Stimulated activated CD8-positive, alpha-beta memory T cell treated with anti-CD3 and anti-CD28 coated beads, Interleukin-7, amount 100 ng/mL, for 48 hours (primary cell): Measurements from ENCODE around the gene SHC1.
"Not testable (repeated sequence)": the region's sequence is repeated elsewhere in the genome, so short reads cannot be mapped to it uniquely, and the experiment has no call there.

ENCODE experiments used
- DNase-seq, 2 donors: peaks; one replicate each; pipeline ENCODE4 v3.0.0-alpha.2; 2020; ENCODE audit warnings: low read depth in 1 of 2; ENCODE audit errors: extremely low read depth in 1 of 2

The SHC1 gene

GRCh38 chr1:154996966-154997701 is 26.6 kb upstream of the SHC1 start:
- no peak for DNase-seq

DNA sequence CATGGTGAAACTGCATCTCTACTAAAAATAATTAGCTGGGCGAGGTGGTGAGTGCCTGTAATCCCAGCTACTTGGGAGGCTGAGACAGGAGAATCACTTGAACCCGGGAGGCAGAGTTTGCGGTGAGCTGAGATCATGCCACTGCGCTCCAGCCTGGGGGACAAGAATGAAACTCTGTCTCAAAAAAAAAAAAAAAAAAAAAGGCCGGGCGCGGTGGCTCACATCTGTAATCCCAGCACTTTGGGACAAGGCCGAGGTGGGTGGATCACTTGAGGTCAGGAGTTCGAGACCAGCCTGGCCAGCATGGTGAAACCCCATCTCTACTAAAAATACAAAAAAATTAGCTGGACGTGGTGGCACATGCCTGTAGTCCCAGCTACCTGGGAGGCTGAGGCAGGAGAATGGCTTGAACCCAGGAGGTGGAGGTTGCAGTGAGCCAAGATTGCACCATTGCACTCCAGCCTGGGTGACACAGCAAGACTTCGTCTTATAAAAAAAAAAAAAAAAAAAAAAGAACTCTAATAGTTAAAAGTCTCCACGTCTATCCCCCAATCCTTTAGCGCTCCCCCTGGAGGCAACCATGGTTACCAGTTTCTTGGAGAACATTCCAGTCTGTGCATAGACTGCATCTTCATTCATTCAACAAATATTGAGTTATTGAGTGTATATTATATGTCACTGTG is 24.9 kb upstream of the SHC1 start:
- not testable (repeated sequence) for DNase-seq

DNA sequence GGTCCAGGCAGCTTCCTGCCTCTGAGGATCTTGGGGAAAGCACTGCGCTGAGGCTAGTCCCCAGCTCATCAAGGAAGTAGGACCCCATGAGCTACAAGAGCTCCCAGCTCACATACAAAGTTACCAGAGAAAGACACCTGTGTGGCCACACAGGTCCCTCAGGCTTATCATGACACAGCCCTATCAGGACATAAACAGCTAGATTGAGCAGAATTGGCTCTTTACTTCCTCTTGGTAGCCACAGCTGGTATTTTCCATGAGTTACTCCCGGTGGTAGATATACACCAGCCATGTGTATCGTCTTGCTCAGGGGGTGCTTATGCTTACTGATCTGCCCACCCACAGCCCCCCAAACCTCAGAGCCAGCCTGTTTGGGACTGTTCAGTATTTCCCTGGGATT is 24.0 kb upstream of the SHC1 start:
- no peak for DNase-seq

- DNase-seq: no peak
Observed at GRCh38 chr1:154994269-154994587, 23.7 kb upstream of the SHC1 start.

DNA sequence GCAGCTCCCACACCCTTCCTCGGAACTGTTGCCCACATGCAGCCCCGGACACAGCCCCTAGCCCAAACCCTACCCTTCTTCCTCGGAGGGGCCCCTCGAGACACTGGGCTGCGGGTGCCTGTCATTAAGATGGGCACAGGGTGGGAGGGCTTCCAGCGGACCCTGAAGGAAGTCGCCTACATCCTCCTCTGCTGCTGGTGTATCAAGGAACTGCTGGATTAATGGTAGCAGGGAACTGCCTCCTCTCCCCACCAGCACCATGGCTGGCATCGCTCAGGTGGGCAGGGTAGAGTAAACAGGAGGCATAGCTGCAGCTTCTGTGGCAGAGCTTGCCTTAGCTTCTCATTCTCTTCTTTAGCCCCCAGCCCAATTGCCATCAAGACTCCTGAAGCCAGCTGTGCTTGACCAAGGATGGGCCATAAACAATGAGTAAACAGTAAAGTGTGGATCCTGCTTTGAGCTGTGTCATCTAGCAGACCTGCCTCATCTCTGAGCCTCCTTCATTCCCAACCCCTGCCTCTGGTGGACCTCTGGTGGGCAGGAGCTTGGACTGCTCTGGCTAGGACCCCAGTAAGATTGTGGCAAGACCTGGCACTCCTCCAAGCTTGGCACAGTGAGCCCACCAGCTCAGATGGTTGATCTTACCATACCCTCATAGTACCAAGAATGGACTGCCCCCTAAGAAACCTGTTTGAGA is 23.2 kb upstream of the SHC1 start, which contains the start of gene LENEP:
Gene LENEP, plus strand, starts transcription at position 15 of the 697 bp plus-strand sequence. Its CDS starts 22 bp downstream, at position 37.
- no peak for DNase-seq

- no peak for DNase-seq
Observed at GRCh38 chr1:154992721-154993571, 22.4 kb upstream of the SHC1 start.

GRCh38 chr1:154990276-154990675 is 19.7 kb upstream of the SHC1 start:
- no peak for DNase-seq

DNA sequence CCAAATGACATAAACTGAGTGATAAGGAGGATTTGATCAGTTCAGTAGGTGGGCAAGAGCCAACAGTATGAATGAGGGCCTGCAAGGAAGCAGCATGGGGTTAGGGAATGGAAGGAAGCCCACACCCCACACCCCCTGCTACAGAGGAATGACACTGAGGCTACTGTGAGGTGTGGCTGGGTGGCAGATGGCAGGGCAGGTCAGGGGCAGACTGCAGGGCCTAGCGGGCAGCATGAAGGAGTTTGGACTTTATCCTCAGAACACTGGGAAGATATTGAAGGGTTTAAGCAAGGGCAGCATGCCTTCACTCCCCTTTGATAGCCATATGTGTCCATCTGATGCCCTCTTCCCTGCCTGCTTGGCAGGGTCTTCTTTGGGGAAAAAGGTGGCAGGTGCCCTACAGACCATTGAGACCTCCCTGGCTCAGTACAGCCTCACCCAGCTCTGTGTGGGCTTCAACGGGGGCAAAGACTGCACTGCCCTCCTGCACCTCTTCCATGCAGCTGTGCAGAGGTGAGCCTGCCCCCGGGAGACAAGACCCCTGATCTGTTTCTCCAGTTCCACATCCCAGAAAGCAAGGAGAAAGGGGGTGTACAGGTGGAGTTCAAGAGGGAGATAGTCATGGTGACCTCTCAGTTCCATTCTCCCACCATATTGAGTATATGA is 18.8 kb upstream of the SHC1 start:
- no peak for DNase-seq

GRCh38 chr1:154988058-154988954 is 17.8 kb upstream of the SHC1 start:
- no peak for DNase-seq

GRCh38 chr1:154987326-154987725 is 16.8 kb upstream of the SHC1 start:
- DNase-seq: no peak

- DNase-seq: not testable (repeated sequence)
Observed at GRCh38 chr1:154986736-154987135, 16.2 kb upstream of the SHC1 start.

DNA sequence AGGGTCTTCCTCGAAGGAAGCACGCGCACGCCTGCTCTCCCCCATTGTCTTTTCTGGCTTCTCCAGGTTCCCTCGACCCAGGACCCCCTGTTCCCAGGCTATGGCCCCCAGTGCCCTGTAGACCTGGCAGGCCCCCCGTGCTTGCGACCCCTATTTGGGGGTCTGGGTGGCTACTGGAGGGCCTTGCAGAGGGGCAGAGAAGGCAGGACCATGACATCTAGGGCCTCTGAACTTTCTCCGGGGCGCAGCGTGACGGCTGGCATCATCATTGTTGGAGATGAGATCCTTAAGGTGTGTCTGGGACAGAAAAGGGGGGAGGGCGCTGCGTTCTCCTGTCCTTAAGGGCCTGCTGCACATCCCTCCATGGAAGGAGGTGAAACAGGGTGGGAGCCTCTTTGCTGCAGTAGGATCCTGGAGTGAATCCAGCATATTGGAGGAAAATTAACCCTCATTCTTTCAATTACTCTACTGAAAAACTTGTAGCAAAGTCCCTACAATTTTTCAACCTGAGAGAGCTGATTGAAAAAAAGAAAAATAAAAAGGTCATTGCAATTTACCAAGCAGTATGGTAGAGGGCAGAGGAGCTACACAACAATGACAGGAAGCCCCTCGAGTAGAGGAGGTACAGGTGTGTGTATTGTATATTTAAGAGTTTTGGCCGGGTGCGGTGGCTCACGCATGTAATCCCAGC is 13.4 kb upstream of the SHC1 start:
- no peak for DNase-seq

DNA sequence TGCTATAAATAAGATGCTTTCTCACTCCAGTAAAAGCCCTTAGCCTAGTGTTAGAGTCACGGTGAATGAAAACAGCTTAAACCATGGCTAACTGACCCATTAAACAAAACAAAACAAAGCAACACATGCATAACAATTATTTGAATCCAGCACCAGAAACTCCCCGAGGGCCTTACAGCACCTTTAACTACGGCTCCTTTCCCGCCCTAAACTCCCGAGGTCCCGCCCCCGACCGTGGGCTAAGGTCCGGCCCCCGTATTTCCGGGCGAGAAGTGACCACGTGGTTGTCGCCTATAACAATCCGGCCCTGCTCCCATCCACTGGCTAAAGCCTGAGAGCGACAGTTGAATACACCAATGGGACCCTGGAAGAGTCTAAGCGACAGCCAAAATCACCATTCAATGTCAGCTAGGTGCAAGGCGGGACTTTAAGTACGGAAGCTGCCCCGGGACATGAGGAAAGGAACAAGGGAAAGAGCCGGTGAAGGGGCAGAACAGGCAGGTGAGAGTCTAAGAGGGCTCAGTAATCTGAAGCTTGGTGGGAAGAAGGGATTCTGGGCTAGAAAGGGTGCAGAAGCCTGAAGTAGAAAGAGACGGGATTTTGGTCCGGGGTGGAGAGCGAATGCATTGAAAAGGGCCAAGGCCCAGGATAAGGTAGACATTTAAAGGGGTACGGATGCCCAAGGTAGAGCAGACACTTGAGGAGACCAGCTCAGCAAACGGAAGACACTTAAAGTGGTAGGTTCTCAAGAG is 12.5 kb upstream of the SHC1 start, which contains the start of gene FLAD1:
Gene FLAD1, plus strand, starts transcription at position 448 of the 752 bp plus-strand sequence. CDS start 351 bp downstream, outside the sequence.
- peak; percentile 91 to 96 for DNase-seq

DNA sequence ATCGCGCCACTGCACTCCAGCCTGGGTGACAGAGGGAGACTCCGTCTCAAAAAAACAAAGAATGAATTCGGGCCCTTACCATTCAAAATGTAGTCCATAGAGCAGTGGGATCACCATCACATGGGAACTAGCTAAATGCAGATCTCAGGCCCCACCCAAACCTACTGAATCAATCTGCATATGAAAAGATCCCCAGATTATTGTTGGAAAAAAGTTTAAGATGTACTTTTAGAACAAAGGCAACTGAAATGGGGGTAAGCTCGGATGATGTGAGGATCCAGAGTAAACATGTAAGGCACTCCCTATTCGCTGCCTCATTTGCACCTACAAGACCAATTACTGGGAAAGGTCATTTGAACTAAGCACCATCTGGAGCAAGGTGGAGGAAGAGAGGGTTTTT is 11.8 kb upstream of the SHC1 start:
- DNase-seq: no peak

GRCh38 chr1:154978360-154978759 is 7.8 kb upstream of the SHC1 start:
- DNase-seq: no peak

DNA sequence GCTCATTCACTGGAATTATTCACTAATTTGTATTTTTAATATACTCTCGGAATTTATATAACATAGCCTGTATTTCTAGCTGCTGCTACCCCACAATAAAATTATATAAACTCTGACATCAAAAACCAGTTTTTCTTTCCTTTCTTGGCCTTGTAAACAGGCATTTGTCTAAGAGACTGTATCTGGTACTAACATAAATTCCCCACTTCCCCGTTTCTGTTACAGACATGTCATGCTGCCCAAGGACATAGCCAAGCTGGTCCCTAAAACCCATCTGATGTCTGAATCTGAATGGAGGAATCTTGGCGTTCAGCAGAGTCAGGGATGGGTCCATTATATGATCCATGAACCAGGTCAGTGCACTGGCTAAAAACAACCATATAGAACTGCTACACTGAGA is 7.2 kb upstream of the SHC1 start:
- not testable (repeated sequence) for DNase-seq

DNA sequence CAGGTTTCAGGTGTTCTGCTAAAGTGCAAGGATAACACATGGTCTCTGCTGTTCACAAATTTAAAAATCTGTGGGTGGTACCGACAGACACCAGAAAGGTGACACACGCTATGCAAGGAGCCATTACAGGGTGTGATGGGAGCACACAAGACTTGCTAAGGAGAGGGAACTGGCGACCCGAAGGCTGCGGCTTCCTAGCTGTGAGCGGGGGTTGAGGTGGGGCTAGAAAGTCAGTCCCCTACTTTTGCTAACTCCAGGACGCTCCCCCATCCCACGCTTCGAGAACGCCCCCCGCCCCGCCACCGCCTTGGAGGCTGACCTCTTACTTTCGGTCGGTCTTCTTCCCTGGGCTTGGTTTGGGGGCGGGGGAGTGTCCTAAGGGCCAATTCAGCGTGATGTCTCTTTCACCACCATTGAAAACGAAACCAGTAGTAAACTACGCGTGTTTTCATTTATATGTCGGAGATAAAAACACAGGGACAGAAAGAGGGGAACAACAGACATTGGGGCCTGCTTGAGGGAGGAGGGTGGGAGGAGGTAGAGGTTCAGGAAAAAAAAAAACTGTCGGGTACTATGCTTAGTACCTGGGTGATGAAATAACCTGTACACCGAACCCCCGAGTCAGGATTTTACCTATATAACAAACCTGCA is 5.0 kb upstream of the SHC1 start:
- DNase-seq: peak; percentile 48 to 69
